ENCODE measurements around the gene BTBD1. TPM values are rescaled to one million over a fixed set of nuclear protein-coding genes. Genes with fewer than 3 reads are reported as not detected.
"Not testable (repeated sequence)": the region's sequence is repeated elsewhere in the genome, so short reads cannot be mapped to it uniquely, and the experiment has no call there.

The BTBD1 gene
- total RNA-seq, 1 experiment from 2014 or later = 36.1 TPM

GRCh38 chr15:83039206-83039605 is 27.8 kb downstream of the BTBD1 start:
- intact Hi-C loops (cut with micrococcal nuclease; ENCODE audit: unreplicated experiment) = no loop called here
- Mint-ChIP-seq H3K27ac (ENCODE audit: unreplicated experiment) (no peak overlapping the region), H3K4me3 (ENCODE audit: unreplicated experiment) (no peak overlapping the region), H3K9me3 (ENCODE audit: unreplicated experiment) (no peaks in the 10 kb centered on the region), H3K36me3 (ENCODE audit: insufficient read depth, unreplicated experiment) (peaks cover 63% of the 10 kb centered on the region), H3K4me1 (ENCODE audit: low read depth, unreplicated experiment) (no peaks in the 10 kb centered on the region), H3K27me3 (ENCODE audit: insufficient read depth, unreplicated experiment) (no peaks in the 10 kb centered on the region)
- ChIA-PET CTCF (no interaction called here), POLR2A (no interaction called here)
- no peak overlapping the region for H3K4me3 ChIP-seq (ENCODE audit: low read depth, low read length)
- no peaks in the 10 kb centered on the region for H3K9me3 ChIP-seq
- no peaks in the 10 kb centered on the region for H3K36me3 ChIP-seq (ENCODE audit: control insufficient read depth, insufficient read depth, low read length)
- no peaks in the 10 kb centered on the region for H3K27me3 ChIP-seq (replicated peaks; ENCODE audit: control insufficient read depth, insufficient read depth, low read length)
- no peak for DNase-seq
- no peaks in the 10 kb centered on the region for H3K4me1 ChIP-seq
- BruUV-seq (replicated peaks) = no TSS peak
- TF ChIP-seq, protein P1, sequence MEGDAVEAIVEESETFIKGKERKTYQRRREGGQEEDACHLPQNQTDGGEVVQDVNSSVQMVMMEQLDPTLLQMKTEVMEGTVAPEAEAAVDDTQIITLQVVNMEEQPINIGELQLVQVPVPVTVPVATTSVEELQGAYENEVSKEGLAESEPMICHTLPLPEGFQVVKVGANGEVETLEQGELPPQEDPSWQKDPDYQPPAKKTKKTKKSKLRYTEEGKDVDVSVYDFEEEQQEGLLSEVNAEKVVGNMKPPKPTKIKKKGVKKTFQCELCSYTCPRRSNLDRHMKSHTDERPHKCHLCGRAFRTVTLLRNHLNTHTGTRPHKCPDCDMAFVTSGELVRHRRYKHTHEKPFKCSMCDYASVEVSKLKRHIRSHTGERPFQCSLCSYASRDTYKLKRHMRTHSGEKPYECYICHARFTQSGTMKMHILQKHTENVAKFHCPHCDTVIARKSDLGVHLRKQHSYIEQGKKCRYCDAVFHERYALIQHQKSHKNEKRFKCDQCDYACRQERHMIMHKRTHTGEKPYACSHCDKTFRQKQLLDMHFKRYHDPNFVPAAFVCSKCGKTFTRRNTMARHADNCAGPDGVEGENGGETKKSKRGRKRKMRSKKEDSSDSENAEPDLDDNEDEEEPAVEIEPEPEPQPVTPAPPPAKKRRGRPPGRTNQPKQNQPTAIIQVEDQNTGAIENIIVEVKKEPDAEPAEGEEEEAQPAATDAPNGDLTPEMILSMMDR (IDR thresholded peaks at IDR 0.05; ENCODE audit: insufficient read depth in 1 of 2, low read depth in 1 of 2, low read length in 1 of 2, severe bottlenecking in 1 of 2, unreplicated experiment in 1 of 2) = no peak

GRCh38 chr15:83036253-83036652 is 30.8 kb downstream of the BTBD1 start:
- Mint-ChIP-seq H3K4me3 (ENCODE audit: unreplicated experiment) (no peak overlapping the region), H3K27ac (ENCODE audit: unreplicated experiment) (no peak overlapping the region), H3K36me3 (ENCODE audit: insufficient read depth, unreplicated experiment) (peaks cover 61% of the 10 kb centered on the region), H3K4me1 (ENCODE audit: low read depth, unreplicated experiment) (no peaks in the 10 kb centered on the region), H3K27me3 (ENCODE audit: insufficient read depth, unreplicated experiment) (no peaks in the 10 kb centered on the region), H3K9me3 (ENCODE audit: unreplicated experiment) (peaks cover 5% of the 10 kb centered on the region)
- no peak overlapping the region for H3K4me3 ChIP-seq (ENCODE audit: low read depth, low read length)
- BruUV-seq (replicated peaks) = no TSS peak
- POLR2A ChIA-PET = no interaction called here
- H3K36me3 ChIP-seq (ENCODE audit: control insufficient read depth, insufficient read depth, low read length) = no peaks in the 10 kb centered on the region
- intact Hi-C loops (cut with micrococcal nuclease; ENCODE audit: unreplicated experiment) = no loop called here
- TF ChIP-seq, protein P1 (IDR thresholded peaks at IDR 0.05; ENCODE audit: insufficient read depth in 1 of 2, low read depth in 1 of 2, low read length in 1 of 2, severe bottlenecking in 1 of 2, unreplicated experiment in 1 of 2) = no peak
- CTCF ChIA-PET = no interaction called here
- DNase-seq = no peak
- H3K9me3 ChIP-seq = no peaks in the 10 kb centered on the region
- H3K4me1 ChIP-seq = no peaks in the 10 kb centered on the region
- no peaks in the 10 kb centered on the region for H3K27me3 ChIP-seq (replicated peaks; ENCODE audit: control insufficient read depth, insufficient read depth, low read length)

GRCh38 chr15:83031234-83031633 is 35.8 kb downstream of the BTBD1 start:
- POLR2A ChIA-PET; H3K9me3 ChIP-seq; H3K4me1 ChIP-seq; H3K9me3 Mint-ChIP-seq (ENCODE audit: unreplicated experiment); DNase-seq; H3K36me3 ChIP-seq (ENCODE audit: control insufficient read depth, insufficient read depth, low read length); intact Hi-C loops (cut with micrococcal nuclease; ENCODE audit: unreplicated experiment); CTCF ChIA-PET; H3K27ac Mint-ChIP-seq (ENCODE audit: unreplicated experiment); H3K27me3 ChIP-seq (replicated peaks; ENCODE audit: control insufficient read depth, insufficient read depth, low read length); BruUV-seq (replicated peaks); H3K4me3 Mint-ChIP-seq (ENCODE audit: unreplicated experiment); H3K27me3 Mint-ChIP-seq (ENCODE audit: insufficient read depth, unreplicated experiment); H3K4me3 ChIP-seq (ENCODE audit: low read depth, low read length); H3K4me1 Mint-ChIP-seq (ENCODE audit: low read depth, unreplicated experiment): not testable (repeated sequence)
- peaks cover 42% of the 10 kb centered on the region for H3K36me3 Mint-ChIP-seq (ENCODE audit: insufficient read depth, unreplicated experiment)

- Mint-ChIP-seq H3K9me3 (ENCODE audit: unreplicated experiment) (peaks cover 8% of the 10 kb centered on the region), H3K27ac (ENCODE audit: unreplicated experiment) (no peak overlapping the region), H3K27me3 (ENCODE audit: insufficient read depth, unreplicated experiment) (no peaks in the 10 kb centered on the region), H3K36me3 (ENCODE audit: insufficient read depth, unreplicated experiment) (peaks cover 42% of the 10 kb centered on the region), H3K4me1 (ENCODE audit: low read depth, unreplicated experiment) (no peaks in the 10 kb centered on the region), H3K4me3 (ENCODE audit: unreplicated experiment) (no peak overlapping the region)
- CTCF ChIA-PET = no interaction called here
- BruUV-seq (replicated peaks) = no TSS peak
- Histone ChIP-seq H3K4me1 (no peaks in the 10 kb centered on the region), H3K4me3 (ENCODE audit: low read depth, low read length) (no peak overlapping the region), H3K27me3 (replicated peaks; ENCODE audit: control insufficient read depth, insufficient read depth, low read length) (no peaks in the 10 kb centered on the region), H3K36me3 (ENCODE audit: control insufficient read depth, insufficient read depth, low read length) (no peaks in the 10 kb centered on the region), H3K9me3 (no peaks in the 10 kb centered on the region)
- TF ChIP-seq, protein P1 (IDR thresholded peaks at IDR 0.05; ENCODE audit: insufficient read depth in 1 of 2, low read depth in 1 of 2, low read length in 1 of 2, severe bottlenecking in 1 of 2, unreplicated experiment in 1 of 2) = no peak
- POLR2A ChIA-PET = no interaction called here
- intact Hi-C loops (cut with micrococcal nuclease; ENCODE audit: unreplicated experiment) = no loop called here
- no peak for DNase-seq
Observed at GRCh38 chr15:83030021-83030420, 37.0 kb downstream of the BTBD1 start.

All from Caco-2 (cell line).